Right renal cortex interstitium (tissue), 3 donors: ENCODE data around the gene SZRD1. TPM values are rescaled to one million over a fixed set of nuclear protein-coding genes. Genes with fewer than 3 reads are reported as not detected.

Experiments used
- DNase-seq, 3 donors: peaks; one replicate each; pipeline ENCODE4 v3.0.0-alpha.2; 2013; ENCODE audit warnings: low read depth in 3 of 3, low spot score in 2 of 3
- polyA plus RNA-seq, 3 donors: library from polyadenylated mRNA; unstranded; fragments of 120-200 nt; gene quantifications; one replicate each; pipeline ENCODE4 v1.2.1, GENCODE V29; 2013; ENCODE audit not compliant: insufficient read length in 3 of 3

The SZRD1 gene
- polyA plus RNA-seq, 3 donors = 100 to 111 (median 107) TPM

DNA sequence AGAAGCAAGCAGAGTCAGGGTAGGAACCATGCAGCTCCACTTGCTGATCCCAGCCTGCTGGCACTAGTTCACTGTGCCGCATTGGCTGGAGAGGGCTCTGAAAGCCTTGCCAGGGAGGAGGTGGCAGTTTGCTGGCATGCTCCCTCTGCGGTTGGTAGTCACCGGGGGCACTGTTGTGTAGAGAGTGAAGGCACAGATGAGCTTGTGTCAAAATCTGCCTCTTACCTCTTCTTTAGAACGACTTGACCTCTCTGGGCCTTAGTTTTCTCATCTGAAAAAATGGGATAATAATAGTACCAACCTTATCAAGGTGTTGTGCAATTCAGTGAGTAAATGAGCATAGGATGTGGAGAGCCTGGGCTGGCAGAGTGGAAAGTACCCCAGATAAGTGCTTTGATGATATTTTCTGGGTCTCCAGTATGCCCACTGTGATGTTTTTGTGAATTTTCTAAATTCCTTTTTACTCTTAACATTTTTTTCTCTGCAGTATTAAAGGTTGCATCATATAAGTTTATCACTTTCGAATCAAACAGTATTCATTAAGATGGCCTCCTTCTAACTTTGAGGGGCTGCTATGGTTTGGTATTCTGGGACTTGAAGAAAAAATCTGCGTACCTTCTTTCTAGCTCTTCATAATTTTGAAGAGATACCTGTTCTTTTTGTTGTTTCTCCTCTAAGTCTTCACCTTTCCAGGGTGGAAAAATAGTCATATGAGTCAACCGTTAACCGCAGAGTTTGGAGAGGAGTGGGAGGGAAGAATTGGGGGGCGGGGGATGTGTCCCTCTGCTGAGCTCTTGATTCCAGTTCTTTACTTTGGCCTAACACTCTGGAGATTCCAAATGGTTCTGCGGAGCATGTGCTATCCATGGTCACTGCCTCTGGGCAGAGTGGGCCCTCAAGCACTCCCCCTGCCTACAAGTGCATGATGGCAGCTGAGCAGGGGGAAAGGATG, 26.8 kb downstream of the SZRD1 start:
- DNase-seq = no peak

DNA sequence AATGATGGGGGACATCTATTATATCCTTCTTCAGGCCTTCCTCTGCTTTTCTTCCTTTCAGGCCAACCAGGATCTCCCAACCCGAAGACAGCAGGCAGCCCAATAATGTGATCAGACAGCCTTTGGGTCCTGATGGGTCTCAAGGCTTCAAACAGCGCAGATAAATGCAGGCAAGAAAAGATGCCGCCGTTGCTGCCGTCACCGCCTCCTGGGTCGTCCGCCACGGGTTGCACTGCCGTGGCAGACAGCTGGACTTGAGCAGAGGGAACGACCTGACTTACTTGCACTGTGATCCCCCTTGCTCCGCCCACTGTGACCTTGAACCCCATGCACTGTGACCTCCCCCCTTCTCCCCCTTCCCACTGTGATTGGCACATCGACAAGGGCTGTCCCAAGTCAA, 27.9 kb downstream of the SZRD1 start:
- DNase-seq = no peak

DNA sequence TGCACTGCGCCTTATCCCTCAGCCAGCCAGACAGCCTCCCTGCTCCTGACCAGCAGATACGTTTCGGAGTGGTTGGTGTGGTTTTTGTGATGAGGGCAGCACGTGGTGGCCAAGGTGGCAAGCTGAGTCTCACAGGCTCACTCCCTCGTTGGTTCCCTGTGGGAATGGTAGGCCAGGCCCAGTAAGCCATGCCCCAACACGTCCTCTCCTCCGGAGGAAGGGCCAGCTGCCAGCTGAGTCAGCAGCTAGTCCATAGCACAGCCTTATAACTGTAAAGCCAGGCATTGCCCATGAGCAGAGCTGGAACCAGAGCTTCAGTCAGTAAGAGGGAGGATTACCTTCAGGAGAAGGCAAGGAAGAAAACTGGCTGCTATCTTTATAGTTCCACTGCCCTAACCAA, 29.5 kb downstream of the SZRD1 start:
- DNase-seq = no peak

DNA sequence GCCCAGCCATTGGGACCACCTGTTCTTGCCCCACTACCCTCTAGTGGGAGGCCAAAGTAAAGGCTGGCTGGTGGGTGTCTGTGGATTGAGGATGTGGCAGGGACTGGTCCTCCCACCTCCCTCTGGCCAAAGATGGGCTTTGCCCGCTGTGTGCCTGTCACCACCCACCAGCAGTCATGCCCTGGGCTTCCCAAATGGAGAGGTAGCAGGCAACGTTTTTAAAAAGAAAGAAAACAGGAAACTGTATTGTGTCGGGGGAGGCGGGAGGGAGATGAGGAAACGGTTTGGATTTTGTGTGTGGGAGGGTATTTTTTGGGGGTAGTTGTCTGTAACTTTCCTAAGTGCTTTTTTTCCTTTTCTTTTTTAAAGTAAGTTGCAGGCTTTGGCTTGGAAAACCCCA, 30.1 kb downstream of the SZRD1 start:
- DNase-seq = no peak

DNA sequence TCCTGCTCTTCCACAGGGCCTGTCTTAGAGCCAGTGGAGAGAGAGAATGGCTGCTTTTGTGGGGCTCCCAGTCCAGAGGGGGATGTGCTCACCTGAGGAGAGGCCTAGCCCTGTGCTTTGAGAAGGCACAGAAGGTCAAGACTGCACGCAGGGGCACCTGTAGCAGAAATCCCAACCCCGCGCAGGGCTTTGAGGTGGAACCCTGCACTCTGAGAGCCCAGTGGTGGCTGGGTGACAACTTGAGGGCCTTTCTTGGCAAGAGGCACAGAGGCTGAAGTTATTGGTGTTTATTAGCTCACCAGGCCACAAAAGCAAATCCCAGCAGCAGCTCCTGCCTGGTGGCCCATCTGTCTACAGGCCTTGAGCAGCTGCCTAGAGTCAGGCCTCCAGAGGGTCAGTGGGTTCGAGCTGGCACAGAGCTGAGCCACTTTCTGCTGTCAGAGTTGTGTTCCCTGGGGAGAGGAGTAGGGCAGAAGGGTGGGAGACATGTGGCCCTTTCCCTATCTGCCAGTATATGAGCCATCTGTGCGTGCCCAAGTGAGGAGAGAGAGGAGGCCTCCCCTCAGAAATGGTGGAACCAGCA, 31.4 kb downstream of the SZRD1 start:
- DNase-seq = no peak

DNA sequence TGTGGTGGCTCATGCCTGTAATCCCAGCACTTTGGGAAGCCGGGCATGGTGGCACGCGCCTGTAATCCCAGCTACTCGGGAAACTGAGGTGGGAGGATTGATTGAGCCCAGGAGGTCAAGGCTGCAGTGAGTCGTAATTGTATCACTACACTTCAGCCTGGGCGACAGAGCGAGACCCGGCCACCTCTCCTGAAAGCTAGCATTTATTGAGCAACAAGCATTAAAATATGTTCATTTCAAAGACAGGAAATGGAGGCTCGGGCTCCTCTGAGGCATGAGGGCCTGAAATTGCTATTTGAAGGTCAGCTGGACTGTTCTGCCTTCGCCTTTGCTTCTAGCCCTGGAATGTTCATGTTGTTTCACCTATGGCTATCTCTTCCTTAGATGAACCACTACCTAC, 35.7 kb downstream of the SZRD1 start:
- no peak for DNase-seq

DNA sequence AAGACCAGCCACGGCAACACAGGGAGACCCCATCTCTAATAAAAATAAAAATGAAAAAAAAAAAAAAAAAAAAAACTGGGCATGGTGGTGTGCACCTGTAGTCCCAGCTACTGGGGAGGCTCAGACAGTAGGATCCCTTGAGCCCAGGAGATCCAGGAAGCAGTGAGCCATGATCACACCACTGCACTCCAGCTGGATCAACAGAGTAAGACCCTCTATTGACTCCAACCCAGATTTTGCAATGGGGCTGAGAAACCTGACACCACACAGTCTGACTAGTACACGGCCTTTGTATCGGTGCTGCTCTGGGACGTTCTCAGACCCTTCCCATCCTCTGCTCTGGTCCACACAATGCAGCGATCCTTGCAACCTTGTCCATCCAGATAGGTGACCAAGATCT, 38.4 kb downstream of the SZRD1 start:
- DNase-seq = no peak

DNA sequence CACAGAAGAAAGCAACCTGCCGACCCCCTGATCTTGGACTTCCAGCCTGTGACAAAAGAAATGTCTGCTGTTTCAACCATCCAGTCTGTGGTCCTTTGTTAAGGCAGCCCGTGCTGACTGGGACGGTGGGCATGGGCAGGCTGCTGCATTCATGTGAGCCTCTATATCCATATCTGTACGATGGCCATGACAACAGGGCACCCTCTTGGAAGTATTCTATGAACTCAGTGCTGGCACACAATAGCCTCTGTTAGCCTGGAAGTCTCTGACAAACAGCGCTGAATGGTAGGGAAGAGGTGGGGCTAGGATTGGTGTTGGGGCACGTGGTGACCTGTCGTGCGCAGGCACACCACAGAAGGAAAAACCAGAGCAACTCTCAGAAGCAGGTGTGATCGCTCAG, 39.8 kb downstream of the SZRD1 start:
- no peak for DNase-seq

DNA sequence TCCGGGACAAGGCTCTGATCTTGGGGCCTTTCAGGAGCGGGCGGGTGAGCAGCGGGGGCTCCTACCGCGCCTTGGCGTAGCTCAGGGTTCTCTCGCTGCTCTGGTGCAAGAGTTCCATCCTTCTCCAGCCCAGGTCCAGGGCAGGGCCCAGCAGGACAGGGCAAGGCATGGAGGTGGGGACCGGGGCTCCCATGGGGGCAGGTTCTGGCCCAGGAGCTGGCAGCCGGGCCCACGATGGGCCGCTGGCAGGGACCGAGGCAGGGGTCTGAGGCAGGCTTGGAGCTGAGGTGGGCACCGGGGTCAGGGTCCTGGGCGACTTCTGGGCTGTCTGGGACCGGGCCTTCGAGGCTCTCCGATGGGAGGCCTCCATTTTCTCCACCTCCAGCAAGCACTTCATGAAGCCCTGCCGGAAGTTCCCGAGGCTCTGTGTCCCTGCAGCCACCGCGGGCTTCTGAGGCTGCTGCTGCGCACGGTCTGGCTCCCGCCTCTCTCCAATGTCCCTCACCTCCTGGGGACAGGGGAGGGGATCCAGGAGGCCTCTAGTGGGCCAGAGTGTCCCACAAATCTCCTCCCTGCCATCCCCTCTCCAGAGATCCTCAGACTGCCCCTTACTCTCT, 42.6 kb downstream of the SZRD1 start:
- no peak for DNase-seq

DNA sequence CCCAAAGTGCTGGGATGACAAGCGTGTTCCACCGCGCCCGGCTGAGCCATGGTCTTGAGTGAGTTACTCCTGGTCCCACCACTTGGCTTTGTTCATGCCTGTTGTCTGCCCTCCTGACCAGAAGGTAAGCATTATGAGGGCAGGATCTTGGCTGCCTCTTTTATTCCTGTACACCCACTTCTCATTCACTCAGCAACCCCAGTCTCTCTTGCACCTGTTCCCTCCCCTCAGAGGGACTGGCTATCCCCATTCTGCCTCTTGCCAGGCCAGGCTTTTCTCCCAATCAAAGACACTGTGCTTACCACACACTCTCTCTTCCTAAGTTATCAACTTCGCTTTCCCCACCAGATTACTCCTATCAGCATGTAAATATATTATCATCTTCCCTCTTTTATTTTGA, 43.8 kb downstream of the SZRD1 start:
- DNase-seq = no peak

DNA sequence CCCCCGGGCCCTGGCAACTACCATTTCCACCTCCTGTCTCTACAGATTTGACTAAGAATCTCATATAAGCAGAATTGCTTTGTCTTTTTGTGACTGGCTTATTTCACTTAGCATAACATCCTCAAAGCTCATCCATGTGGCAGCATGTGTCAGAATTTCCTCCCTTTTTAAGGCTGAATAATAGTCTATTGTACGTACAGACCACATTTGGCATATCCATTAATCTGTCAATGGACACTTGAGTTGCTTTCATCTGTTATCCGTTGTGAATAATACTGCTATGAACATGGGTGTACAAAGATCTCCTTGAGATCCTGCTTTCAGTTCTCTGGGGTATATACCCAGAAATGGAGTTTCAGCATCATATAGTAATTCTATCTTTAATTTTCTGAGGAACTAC, 46.1 kb downstream of the SZRD1 start:
- DNase-seq = no peak

DNA sequence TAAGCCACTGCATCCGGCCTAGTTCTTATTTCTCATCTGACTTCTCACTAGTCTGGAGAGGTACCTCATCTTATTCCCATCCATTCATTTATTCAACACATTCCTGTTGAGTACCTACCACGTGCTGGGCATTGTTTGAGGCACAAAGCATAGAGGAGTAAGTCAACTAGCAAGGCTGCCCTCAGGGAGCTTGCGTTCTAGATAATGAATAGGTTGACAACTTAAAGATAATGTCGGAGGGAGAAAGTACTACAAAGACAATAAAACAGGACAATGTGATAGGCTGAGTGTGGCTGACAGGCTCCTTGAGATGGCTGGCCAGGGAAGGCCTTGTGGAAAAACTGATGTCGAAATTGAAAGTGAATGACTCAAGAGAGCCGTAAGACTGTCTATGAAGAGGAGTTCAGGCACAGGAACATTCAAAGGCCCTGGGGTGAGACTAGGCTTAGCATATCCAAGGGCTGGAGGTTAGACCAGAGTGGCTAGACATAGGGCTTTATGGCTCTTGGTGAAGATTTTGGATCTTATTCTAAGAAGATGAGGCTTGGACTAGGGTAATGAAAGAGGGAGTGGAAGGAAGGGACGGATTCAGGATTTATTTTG, 51.9 kb downstream of the SZRD1 start:
- DNase-seq = no peak

DNA sequence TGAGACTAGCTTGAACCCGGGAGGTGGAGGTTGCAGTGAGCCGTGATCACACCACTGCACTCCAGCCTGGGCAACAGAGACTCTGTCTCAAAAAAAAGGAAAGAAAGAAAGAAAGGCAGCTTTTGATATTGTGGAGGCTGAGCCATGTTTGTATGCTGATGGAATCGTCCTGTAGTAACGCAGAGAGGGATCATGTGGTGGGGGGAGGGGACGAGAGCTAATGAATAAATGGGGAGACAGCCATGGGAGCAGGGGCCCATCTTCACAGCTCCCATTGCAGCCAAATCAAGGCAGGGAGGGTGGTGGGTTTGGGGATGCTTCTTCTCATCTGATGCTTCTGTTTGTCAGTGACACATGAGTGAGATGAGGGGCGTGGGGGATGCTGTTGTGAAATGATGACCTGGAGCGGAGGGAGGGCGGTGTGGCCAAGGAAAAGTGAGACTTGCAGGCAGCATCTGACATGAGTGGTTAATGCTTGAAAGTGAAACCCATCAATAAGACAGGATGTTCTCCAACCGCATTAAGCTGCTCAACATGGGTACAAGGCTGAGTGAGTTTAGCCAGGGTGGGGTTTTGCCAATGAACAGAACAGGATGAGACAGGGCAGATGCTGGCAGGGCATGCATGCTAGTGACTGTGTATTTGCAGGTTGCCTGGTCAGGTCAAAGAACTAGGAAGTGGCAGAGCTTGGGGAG, 53.5 kb downstream of the SZRD1 start:
- no peak for DNase-seq

DNA sequence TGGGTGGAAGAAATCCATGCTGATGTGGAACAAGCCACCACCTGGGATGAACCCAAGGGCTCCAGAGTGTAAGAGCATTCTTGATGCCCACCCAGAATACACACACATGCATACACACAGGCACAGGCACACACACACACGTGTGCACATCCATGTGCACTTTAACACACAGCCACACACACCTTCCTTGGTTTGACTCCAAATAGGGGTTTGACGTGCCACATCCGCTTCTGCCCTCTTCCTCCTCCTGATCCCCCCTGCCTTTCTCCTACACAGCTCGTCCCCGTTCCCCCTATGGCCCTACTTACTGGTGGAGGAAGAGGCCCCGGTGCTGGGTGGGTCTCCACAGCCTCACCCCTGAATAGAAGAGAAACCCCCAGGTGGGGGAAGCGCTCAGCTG, 54.2 kb downstream of the SZRD1 start:
- no peak for DNase-seq

DNA sequence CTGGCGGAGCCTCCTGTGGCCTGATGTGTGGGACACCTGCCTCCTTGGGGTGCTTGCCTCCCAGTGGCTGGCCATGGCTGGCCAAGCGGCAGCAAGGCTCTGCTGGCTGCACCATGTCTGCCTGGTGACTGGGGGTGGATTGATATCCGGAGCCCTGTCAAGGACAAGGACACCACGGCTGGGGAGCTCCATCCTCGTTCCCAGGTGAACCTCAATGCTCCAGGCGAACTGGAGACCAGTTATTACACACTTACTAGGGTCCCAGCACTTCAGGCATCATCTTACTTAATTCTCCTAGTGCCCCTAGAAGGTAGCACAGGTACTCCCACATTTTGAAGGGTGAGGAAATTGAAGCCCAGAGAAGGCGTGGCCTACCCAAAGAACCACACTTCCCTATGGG, 55.0 kb downstream of the SZRD1 start:
- no peak for DNase-seq

DNA sequence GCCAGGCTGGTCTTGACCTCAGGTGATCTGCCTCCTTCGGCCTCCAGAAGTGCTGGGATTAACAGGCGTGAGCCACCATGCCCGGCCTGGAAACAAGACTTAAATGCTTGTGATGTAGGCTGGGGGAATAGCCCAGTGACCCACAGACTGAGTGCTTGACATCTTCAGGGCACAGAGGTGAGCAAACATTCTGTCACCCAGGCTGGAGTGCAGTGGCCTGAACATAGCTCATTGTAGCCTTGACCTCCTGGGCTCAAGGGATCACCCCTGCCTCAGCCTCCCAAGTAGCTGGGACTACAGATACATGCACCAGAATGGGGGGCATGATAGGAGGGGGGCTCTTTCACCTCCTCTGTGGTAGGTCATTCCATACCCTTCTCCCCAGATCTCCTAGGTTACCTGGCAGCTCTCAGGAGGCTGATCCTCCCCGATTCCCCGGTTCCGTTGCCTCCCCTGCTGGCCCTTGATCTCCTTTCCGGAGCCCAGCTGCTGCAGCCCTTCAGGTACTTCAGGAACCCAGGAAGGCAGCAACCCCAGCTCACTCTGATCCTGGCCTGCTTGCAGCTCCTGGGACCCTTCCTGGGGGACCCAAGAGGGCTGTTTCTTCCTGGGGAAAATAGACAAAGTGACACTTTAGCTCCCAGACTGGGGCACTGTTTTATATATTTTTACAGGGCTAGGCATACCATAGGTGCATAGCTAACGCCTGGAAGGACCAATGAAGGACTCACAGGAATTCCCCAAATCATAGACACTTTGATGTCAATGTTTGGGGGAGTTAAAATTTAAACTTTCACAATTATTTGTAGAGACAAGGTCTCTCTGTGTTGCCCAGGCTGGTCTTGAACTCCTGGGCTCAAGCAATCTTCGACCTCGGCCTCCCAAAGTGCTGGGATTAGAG, 58.3 kb downstream of the SZRD1 start:
- DNase-seq = no peak

DNA sequence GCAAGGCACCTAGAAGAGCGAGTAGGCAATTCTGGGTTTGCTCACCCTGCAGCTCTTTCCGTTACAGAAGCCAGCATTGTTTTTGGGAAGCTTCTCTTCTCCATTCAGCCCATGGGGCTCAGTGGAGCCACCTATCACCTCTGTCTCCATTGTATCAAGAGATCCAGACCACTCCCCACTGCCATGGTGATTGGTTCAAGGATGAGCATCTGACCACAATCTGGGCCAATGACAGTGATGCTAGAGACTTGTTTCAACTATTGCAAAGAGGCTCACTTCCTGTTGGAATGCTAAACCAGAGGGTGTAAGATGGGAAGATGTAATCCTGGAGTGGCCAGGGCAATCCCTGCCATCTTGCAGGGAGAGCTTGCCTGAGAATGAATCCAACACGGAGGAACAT, 63.6 kb downstream of the SZRD1 start:
- DNase-seq = no peak

DNA sequence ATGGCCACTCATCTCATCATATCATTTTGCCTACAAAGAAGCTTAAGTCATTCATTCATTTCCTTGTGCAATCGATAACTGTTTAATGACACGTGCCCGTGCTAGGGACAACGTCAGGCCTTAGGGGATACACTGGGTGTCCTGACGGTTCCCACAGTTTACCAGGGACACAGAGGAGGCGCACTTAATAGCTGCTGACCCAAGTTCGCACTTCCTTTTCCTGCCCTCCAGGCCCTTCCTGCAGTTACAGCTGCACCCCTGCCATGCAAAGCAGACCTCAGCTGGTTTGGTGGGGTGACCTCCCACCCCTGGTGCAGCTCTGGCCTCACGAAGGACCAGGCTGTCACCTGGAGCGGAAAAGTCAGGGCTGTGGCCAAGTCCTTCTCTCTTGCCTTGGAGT, 66.0 kb downstream of the SZRD1 start:
- no peak for DNase-seq

DNA sequence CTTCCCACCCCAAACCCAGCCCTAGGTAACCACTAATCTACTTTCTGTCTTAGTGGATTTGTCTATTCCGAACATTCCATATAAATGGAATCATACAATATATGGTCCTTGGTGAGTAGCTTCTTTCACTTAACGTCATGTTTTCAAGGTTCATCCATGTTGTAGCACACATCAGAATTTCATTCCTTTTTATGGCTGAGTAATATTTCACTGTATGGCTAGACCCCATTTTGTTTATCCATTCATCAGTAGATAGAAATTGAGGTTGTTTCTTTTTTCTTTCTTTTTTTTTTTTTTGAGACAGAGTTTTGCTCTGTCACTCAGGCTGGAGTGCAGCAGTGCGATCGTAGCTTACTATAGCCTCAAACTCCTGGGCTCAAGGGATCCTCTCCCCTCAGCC, 67.0 kb downstream of the SZRD1 start:
- DNase-seq = no peak

DNA sequence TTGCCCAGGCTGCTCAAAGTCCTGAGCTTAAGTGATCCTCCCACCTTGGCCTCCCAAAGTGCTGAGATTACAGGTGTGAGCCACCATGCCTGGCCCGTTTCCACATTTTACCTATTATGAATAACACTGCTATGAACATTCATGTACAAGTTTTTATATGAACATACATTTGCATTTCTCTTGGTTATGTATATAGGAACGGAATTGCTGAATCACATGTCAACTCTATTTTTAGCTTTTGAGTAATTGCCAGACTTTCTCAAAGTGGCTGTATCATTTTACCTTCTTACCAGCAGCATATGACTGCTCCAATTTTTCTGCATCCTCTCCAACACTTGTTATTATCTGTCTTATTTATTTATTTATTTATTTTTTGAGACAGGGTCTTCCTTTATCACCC, 67.5 kb downstream of the SZRD1 start:
- DNase-seq = no peak
